Sigmoid colon (tissue), 7 donors: ENCODE results near the gene NDUFB2. TPM values are rescaled to one million over a fixed set of nuclear protein-coding genes. Genes with fewer than 3 reads are reported as not detected.
"Not testable (repeated sequence)": the region's sequence is repeated elsewhere in the genome, so short reads cannot be mapped to it uniquely, and the experiment has no call there.

Source experiments
- DNase-seq: peaks from one replicate; pipeline ENCODE4 v3.0.0-alpha.2; 2019
- H3K27ac ChIP-seq, 4 donors: fragments of 200-600 bp; sonication (generic); one replicate each; pipeline ENCODE4 v1.5.1; 2016 to 2019; ENCODE audit warnings: mild to moderate bottlenecking in 1 of 4
- H3K27me3 ChIP-seq, 3 donors: fragments of 200-600 bp; sonication (generic); one replicate each; pipeline ENCODE4 v1.5.1; 2019; ENCODE audit warnings: mild to moderate bottlenecking in 1 of 3
- H3K36me3 ChIP-seq, 4 donors: fragments of 200-600 bp; sonication (generic); one replicate each; pipeline ENCODE4 v1.5.1; 2016 to 2019
- H3K4me1 ChIP-seq, 4 donors: fragments of 200-600 bp; sonication (generic); one replicate each; pipeline ENCODE4 v1.5.1; 2017 to 2019
- H3K4me3 ChIP-seq, 4 donors: fragments of 200-600 bp; sonication (generic); one replicate each; pipeline ENCODE4 v1.5.1; 2017 to 2019; ENCODE audit warnings: mild to moderate bottlenecking in 2 of 4, moderate library complexity in 1 of 4
- H3K9me3 ChIP-seq, 4 donors: fragments of 200-600 bp in 3 of 4; sonication (generic) in 3 of 4; one replicate each; pipeline versions ENCODE4 v1.5.1 to v1.6.1; 2013 to 2019
- CTCF ChIP-seq, 4 experiments: fragments of 450-650 bp in 3 of 4; fragments of 200-600 bp in 1 of 4; IDR thresholded peaks; one replicate each; pipeline ENCODE4 v1.5.1; 2016 to 2019; ENCODE audit warnings: antibody characterized with exemption in 4 of 4, mild to moderate bottlenecking in 3 of 4, moderate library complexity in 2 of 4
- EP300 ChIP-seq, 4 donors: sonication (generic); formaldehyde crosslinking; IDR thresholded peaks; one replicate each; pipeline ENCODE4 v1.6.1; 2017; ENCODE audit warnings: antibody characterized with exemption in 4 of 4
- POLR2A ChIP-seq, 2 donors: fragments of 450-650 bp; IDR thresholded peaks; one replicate each; pipeline ENCODE4 v1.6.1; 2016; ENCODE audit warnings: antibody characterized with exemption in 2 of 2, mild to moderate bottlenecking in 2 of 2, moderate library complexity in 2 of 2
- POLR2AphosphoS5 ChIP-seq, 4 donors: sonication (generic); formaldehyde crosslinking; IDR thresholded peaks; one replicate each; pipeline ENCODE4 v1.6.1; 2017; ENCODE audit warnings: antibody characterized with exemption in 4 of 4
- WGBS, 2 donors: extraction: QIAGEN DNeasy Blood & Tissue Kit; methylation state at CpG; one replicate each; pipeline ENCODE4 v1.1.7; 2013; 5-methylcytosine and 5-hydroxymethylcytosine counted together
- intact Hi-C: fragments of 100-400 bp; cut with DNase I; formaldehyde crosslinking; loops from one replicate; pipeline ENCODE4 v1.15.1; 2023
- polyA plus RNA-seq, 3 donors: library from polyadenylated mRNA; stranded (reverse); fragments of 200-250 nt; gene quantifications; one replicate each; pipeline ENCODE4 v1.2.3, GENCODE V29; 2013
- total RNA-seq, 4 donors: library from RNA; depleted of rRNA; stranded (reverse); fragments of >200 nt; gene quantifications; one replicate each; pipeline ENCODE4 v1.1.0, GENCODE V29; 2016
- donor health status: healthy with polysubstance abuse.
- donor health status: Bipolar disorder and iron deficiency.
- donor health status: healthy.

NDUFB2 gene
- total and polyA plus RNA-seq, 7 donors: 170 to 979 (median 377) TPM

GRCh38 chr7:140702774-140703173 lies 6.3 kb downstream of the NDUFB2 start:
- peaks cover 0 to 2% (median 0%) of the 10 kb centered on the region in 4 donors for H3K9me3 ChIP-seq
- 89 to 93% methylated on average over 10 of the region's 10 CpGs for WGBS, 2 donors
- no peak overlapping the region for H3K4me3 ChIP-seq
- no peak for TF ChIP-seq EP300 (IDR thresholded peaks at IDR 0.05)
- no peak for TF ChIP-seq POLR2AphosphoS5 (IDR thresholded peaks at IDR 0.05)
- TF ChIP-seq POLR2A (IDR thresholded peaks at IDR 0.05): no peak
- TF ChIP-seq CTCF (IDR thresholded peaks at IDR 0.05): no peak
- no peak overlapping the region for H3K27ac ChIP-seq
- H3K27me3 ChIP-seq: no peaks in the 10 kb centered on the region
- DNase-seq: no peak
- peaks cover 0 to 22% (median 10%) of the 10 kb centered on the region in 4 donors for H3K4me1 ChIP-seq
- intact Hi-C loops: no loop called here
- peaks cover 0 to 47% (median 8%) of the 10 kb centered on the region in 4 donors for H3K36me3 ChIP-seq

- H3K9me3 ChIP-seq: peaks cover 0 to 2% (median 0%) of the 10 kb centered on the region in 4 donors
- H3K4me1 ChIP-seq: peaks cover 0 to 7% (median 0%) of the 10 kb centered on the region in 4 donors
- H3K27ac ChIP-seq: no peak overlapping the region
- intact Hi-C loops: no loop called here
- DNase-seq: no peak
- TF ChIP-seq POLR2AphosphoS5 (IDR thresholded peaks at IDR 0.05): no peak
- no peak for TF ChIP-seq POLR2A (IDR thresholded peaks at IDR 0.05)
- no peak for TF ChIP-seq EP300 (IDR thresholded peaks at IDR 0.05)
- TF ChIP-seq CTCF (IDR thresholded peaks at IDR 0.05): no peak
- WGBS, 2 donors: 93 to 96% methylated on average over 2 of the region's 2 CpGs
- no peaks in the 10 kb centered on the region for H3K27me3 ChIP-seq
- H3K4me3 ChIP-seq: no peak overlapping the region
- H3K36me3 ChIP-seq: peaks cover 0 to 47% (median 8%) of the 10 kb centered on the region in 4 donors
These were observed 7.7 kb downstream of the NDUFB2 start for GRCh38 chr7:140704205-140704604.

- 91 to 92% methylated on average over 5 of the region's 5 CpGs for WGBS, 2 donors
These were observed 10.6 kb downstream of the NDUFB2 start for GRCh38 chr7:140707132-140707531.

GRCh38 chr7:140708764-140709163 lies 12.3 kb downstream of the NDUFB2 start:
- DNase-seq, H3K27me3 ChIP-seq, H3K9me3 ChIP-seq, H3K27ac ChIP-seq, H3K4me1 ChIP-seq, intact Hi-C loops, H3K4me3 ChIP-seq: not testable (repeated sequence)
- WGBS, 2 donors: 98 to 100% methylated on average over 4 of the region's 4 CpGs
- H3K36me3 ChIP-seq: peaks cover 0 to 34% (median 8%) of the 10 kb centered on the region in 4 donors

More at GRCh38 chr7:140707132-140707531, 10.6 kb downstream of the NDUFB2 start:
- intact Hi-C loops: no loop called here
- peaks cover 0 to 47% (median 8%) of the 10 kb centered on the region in 4 donors for H3K36me3 ChIP-seq
- no peak overlapping the region for H3K27ac ChIP-seq
- peaks cover 0 to 6% (median 0%) of the 10 kb centered on the region in 4 donors for H3K4me1 ChIP-seq
- peaks cover 0 to 2% (median 0%) of the 10 kb centered on the region in 4 donors for H3K9me3 ChIP-seq
- H3K4me3 ChIP-seq: no peak overlapping the region
- DNase-seq: no peak
- no peak for TF ChIP-seq CTCF (IDR thresholded peaks at IDR 0.05)
- no peak for TF ChIP-seq POLR2AphosphoS5 (IDR thresholded peaks at IDR 0.05)
- no peak for TF ChIP-seq EP300 (IDR thresholded peaks at IDR 0.05)
- TF ChIP-seq POLR2A (IDR thresholded peaks at IDR 0.05): no peak
- no peaks in the 10 kb centered on the region for H3K27me3 ChIP-seq

GRCh38 chr7:140712392-140712791 lies 15.9 kb downstream of the NDUFB2 start:
- H3K27me3 ChIP-seq, H3K27ac ChIP-seq, H3K4me3 ChIP-seq, H3K4me1 ChIP-seq, H3K36me3 ChIP-seq, intact Hi-C loops, H3K9me3 ChIP-seq, DNase-seq: not testable (repeated sequence)

GRCh38 chr7:140714331-140715040 lies 18.0 kb downstream of the NDUFB2 start:
- Histone ChIP-seq H3K27me3 (no peaks in the 10 kb centered on the region), H3K4me1 (no peaks in the 10 kb centered on the region), H3K27ac (no peak overlapping the region), H3K9me3 (no peaks in the 10 kb centered on the region), H3K36me3 (peaks cover 0 to 3% (median 0%) of the 10 kb centered on the region in 4 donors), H3K4me3 (no peak overlapping the region)
- DNase-seq: no peak
- TF ChIP-seq CTCF (IDR thresholded peaks at IDR 0.05) (no peak), EP300 (IDR thresholded peaks at IDR 0.05) (no peak), POLR2AphosphoS5 (IDR thresholded peaks at IDR 0.05) (no peak), POLR2A (IDR thresholded peaks at IDR 0.05) (no peak)
- 88 to 91% methylated on average over 10 of the region's 10 CpGs for WGBS, 2 donors
- intact Hi-C loops: no loop called here
